VCaP (cell line): Measurements from ENCODE around the gene ABHD16A.

Experiments
- H3K27ac ChIP-seq: fragments of 450-650 bp; 2 replicates; pipeline ENCODE4 v1.5.1; 2017
- TF ChIP-seq, protein P1 (sequence below): fragments of 450-650 bp; conservative IDR thresholded peaks from 2 replicates; pipeline ENCODE4 v1.5.1; 2017; ENCODE audit warnings: mild to moderate bottlenecking, moderate library complexity

Gene ABHD16A

DNA sequence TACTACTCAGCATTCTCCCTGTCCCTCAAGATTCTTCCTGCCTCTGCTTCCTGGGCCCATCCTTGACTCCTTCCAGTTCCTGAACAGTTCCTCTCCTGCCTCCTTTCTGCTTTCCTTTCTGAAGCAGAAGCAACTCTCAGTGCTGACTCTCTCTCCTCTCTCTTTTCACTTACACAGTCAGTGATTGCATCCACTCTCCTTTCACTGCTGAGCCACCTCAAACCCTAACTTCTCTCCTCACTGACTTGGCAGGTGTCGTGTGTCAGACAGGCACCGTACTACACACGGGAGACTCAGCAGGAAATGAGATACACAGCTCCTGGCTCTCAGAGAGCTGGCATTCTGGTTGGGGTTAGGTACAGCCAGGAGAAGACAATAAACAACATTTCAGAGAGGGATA is 5.6 kb downstream of the ABHD16A start:
- no peak overlapping the region for H3K27ac ChIP-seq
- TF ChIP-seq, protein P1, sequence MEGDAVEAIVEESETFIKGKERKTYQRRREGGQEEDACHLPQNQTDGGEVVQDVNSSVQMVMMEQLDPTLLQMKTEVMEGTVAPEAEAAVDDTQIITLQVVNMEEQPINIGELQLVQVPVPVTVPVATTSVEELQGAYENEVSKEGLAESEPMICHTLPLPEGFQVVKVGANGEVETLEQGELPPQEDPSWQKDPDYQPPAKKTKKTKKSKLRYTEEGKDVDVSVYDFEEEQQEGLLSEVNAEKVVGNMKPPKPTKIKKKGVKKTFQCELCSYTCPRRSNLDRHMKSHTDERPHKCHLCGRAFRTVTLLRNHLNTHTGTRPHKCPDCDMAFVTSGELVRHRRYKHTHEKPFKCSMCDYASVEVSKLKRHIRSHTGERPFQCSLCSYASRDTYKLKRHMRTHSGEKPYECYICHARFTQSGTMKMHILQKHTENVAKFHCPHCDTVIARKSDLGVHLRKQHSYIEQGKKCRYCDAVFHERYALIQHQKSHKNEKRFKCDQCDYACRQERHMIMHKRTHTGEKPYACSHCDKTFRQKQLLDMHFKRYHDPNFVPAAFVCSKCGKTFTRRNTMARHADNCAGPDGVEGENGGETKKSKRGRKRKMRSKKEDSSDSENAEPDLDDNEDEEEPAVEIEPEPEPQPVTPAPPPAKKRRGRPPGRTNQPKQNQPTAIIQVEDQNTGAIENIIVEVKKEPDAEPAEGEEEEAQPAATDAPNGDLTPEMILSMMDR = no peak

GRCh38 chr6:31693535-31693934 is 9.6 kb downstream of the ABHD16A start:
- TF ChIP-seq, protein P1 = no peak
- no peak overlapping the region for H3K27ac ChIP-seq

GRCh38 chr6:31692886-31693285 is 10.2 kb downstream of the ABHD16A start:
- H3K27ac ChIP-seq = no peak overlapping the region
- TF ChIP-seq, protein P1 = no peak

DNA sequence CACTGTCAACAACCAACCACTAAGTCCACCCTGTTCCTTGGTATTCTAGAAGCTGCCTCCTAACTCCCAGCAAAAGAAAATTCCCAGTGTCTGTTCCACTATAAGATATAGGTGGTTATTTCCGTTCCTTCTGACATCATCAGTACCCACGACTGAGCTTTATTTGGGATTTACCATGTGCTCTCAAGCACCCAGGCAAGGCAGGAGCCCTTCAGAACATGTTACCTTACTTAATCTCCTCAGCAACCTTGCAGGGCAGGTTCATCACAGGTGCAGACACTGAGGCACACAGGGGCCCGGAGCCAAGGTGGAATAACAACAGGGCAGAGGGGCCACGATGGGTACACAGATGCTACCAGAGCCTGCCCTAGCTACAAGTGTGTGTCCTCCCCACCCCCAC is 10.8 kb downstream of the ABHD16A start:
- no peak overlapping the region for H3K27ac ChIP-seq
- TF ChIP-seq, protein P1 = no peak

GRCh38 chr6:31691564-31692108 is 11.5 kb downstream of the ABHD16A start:
- no peak overlapping the region for H3K27ac ChIP-seq

GRCh38 chr6:31691078-31691463 is 12.1 kb downstream of the ABHD16A start:
- TF ChIP-seq, protein P1 = no peak
- H3K27ac ChIP-seq = no peak overlapping the region

More at GRCh38 chr6:31691564-31692108, 11.5 kb downstream of the ABHD16A start:
- TF ChIP-seq, protein P1 = no peak

DNA sequence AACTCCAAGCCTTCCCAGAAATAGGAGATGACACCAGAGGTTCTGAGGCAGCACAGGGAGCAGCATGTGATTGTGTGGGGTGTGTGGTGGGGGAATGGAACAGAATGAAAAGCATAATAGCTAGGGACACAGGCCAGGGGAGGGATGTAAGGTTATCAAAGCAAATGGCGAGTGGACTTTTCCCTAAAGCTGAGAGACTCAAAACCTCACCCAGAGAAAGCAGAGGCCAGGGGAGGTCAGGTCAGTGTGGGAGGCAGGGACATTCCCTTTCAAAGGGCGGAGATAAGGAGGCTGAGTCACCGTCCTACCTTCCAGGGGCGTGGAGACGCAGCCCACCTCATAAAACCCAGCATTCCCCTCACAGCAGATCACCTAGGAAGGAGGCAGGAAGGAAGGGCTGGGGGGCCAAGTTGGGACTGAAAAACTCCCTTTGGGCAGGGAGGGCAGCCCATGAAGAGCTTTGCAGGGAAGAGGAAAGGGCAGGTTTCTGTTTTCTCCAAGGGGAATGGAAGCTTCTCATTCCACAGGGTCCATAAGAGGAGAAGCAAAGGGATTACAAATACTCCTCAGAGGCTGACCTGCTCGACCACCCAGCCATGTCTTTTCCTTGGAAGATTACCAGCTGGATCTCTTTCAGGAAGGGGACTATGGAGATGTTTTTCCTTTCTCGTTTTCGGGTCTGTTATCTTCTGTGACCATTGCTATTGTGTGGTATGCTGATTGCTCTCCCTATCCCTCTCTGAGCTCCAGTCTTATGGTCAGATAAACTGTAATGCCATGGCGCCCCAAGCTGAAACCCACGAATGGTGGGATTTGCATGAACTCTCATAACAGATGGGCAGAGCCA is 12.7 kb downstream of the ABHD16A start:
- TF ChIP-seq, protein P1 = no peak
- no peak overlapping the region for H3K27ac ChIP-seq
